GM21390 (cell line): Measurements from ENCODE around the gene COLQ.

ENCODE experiments used
- ATAC-seq: cut with Tn5 transposase; IDR thresholded peaks from one replicate; pipeline ENCODE4 v1.9.1; 2021; ENCODE audit not compliant: unreplicated experiment

COLQ gene

GRCh38 chr3:15520804-15521572 lies 518 bp downstream of the COLQ start:
- no peak for ATAC-seq

DNA sequence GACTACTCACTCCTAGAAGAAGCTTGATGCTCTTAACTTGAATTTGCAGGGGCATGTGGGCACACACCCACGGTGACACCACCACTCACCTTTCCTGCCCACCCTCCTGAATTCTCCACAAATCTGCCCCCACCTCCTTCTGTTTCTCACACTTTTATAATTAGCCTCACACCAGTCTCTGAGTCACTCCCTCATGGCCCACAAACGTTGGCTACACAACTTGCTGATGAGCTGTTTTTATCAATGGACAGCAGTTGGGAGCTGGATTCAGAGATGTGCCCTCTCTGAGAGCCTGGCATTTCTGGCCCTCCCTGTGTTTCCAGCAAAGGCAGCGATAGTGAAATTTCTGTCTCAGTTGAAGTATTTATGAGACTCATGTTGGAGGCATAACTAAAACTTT lies 1.3 kb downstream of the COLQ start:
- ATAC-seq = no peak

DNA sequence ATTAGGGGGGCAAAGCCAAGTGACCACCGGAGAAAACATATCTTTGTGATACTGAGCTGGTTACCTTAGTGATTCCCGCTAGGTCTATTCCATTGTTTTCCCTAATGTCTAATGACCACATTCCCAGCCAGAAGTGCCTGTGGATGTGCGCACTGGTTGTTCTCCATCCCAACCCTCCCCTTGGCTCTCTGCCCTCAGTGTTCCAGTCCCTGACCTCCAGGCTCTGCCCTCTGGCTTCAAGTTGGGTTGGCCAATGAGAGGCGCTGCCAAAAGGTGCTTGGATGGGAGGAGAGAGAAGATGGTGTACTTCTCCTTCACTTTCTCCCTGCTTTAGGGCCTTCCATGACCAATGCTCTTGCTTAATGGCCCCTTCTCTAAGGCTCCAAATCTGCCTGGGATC lies 2.4 kb downstream of the COLQ start:
- no peak for ATAC-seq

DNA sequence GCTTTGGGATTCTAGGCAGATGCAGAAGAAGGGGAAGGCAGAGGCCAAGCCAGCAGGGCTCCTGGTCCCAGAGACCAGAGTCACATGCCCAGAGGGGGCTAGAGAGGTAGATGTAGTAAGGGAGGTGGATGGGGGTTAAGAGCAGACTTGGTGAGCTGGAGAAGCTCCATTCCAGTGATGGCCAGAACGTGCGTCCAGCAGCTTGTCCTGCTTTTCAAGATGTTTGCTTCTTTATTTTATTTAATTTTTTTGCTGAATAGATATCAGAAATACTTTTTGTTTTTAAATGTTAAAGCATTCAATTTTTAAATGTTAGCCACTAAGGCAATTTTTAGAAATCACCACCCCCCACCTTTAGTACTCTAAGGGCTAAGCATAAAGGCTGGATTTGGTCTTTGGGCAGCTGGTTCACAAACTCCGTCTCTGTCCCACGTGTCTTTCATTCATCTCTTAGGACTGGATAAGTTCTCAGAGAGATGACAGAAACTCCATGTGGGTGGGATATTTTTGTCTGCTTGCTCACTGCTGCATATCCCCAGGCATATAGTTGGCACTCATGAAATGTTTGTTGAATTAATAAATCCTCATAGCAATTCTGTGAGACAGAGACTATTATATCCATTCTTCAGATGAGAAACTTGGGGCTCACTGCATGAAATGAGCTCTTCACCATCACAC lies 6.7 kb downstream of the COLQ start:
- ATAC-seq = no peak

DNA sequence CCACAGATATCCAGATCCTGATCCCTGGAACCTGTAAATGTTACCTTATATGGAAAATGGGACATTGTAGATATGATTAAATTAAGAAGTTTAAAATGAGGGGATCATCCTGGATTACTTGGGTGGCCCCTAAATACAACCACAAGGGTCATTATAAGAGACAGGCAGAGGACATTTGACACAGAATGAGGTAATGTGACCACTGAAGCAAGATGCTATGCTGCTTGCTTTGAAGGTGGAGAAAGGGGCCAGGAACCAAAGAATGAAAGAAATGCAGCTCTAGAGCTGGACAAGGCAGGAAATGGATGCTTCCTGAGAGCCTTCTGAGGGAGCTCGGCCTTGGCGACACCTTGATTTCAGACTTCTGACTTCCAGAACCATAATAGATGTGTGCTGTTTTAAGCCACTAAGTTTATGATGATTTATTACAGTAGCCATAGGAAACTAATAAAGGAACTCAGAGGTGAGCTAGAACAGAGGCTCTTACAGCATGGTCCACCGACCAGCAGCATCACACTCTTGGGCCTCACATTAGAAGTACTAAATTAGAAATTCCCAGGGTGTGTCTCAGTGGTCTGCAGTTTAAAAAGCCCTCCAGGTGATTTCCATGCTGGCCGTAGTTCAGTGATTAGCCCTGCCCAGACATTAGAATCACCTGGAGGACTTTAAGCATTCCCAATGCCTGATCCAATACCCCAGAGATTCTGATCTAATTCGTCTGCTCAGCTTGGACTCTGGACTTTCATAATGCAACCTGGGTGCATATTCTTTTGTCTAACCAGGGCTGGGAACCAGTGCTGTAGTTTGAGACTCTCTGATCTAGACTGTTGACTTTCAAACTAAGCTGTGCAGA lies 7.5 kb downstream of the COLQ start:
- no peak for ATAC-seq

GRCh38 chr3:15513116-15513515 lies 8.4 kb downstream of the COLQ start:
- ATAC-seq = no peak

- ATAC-seq = no peak
Observed at GRCh38 chr3:15512166-15512565, 9.3 kb downstream of the COLQ start.

GRCh38 chr3:15511156-15511555 lies 10.3 kb downstream of the COLQ start:
- ATAC-seq = no peak

GRCh38 chr3:15510493-15510892 lies 11.0 kb downstream of the COLQ start:
- no peak for ATAC-seq

- no peak for ATAC-seq
Observed at GRCh38 chr3:15506571-15506970, 14.9 kb downstream of the COLQ start.

GRCh38 chr3:15505479-15506165 lies 15.9 kb downstream of the COLQ start:
- no peak for ATAC-seq

GRCh38 chr3:15502616-15503015 lies 18.9 kb downstream of the COLQ start:
- ATAC-seq = no peak

- no peak for ATAC-seq
Observed at GRCh38 chr3:15501126-15501525, 20.4 kb downstream of the COLQ start.

GRCh38 chr3:15500107-15500724 lies 21.3 kb downstream of the COLQ start:
- ATAC-seq = peak; percentile 61

GRCh38 chr3:15499536-15499935 lies 22.0 kb downstream of the COLQ start:
- ATAC-seq = no peak

GRCh38 chr3:15498431-15499214 lies 22.9 kb downstream of the COLQ start:
- ATAC-seq = no peak

GRCh38 chr3:15497964-15498363 lies 23.5 kb downstream of the COLQ start:
- no peak for ATAC-seq

- ATAC-seq = no peak
Observed at GRCh38 chr3:15496341-15496664, 25.2 kb downstream of the COLQ start.

- ATAC-seq = no peak
Observed at GRCh38 chr3:15495461-15496340, 25.8 kb downstream of the COLQ start.
